AG04450 (cell line): Measurements from ENCODE around the gene FOXE3. TPM values are rescaled to one million over a fixed set of nuclear protein-coding genes. Genes with fewer than 3 reads are reported as not detected.
A peak's percentile ranks its signal among the peaks of the same experiment; 100 is the strongest.

ENCODE experiments used
- CTCF ChIA-PET: fragments of 300-600, 350-600 bp; formaldehyde crosslinking; extraction: SDS; loops from one replicate; lab custom pipeline; 2022; ENCODE audit warnings: antibody characterized with exemption, inconsistent platforms; lab: Charles Lee
- POLR2A ChIA-PET: fragments of 350-600 bp; formaldehyde crosslinking; extraction: SDS; loops from one replicate; lab custom pipeline; 2021; ENCODE audit warnings: antibody characterized with exemption, inconsistent platforms; lab: Yijun Ruan, JAX
- DNase-seq: peaks from one replicate; pipeline ENCODE4 v3.0.0-alpha.2; 2011; ENCODE audit warnings: low read depth, low spot score
- H3K27ac ChIP-seq: one replicate; pipeline ENCODE4 v1.5.1; 2012; ENCODE audit warnings: low read depth, low read length, control low read depth
- H3K27me3 ChIP-seq: one replicate; pipeline ENCODE4 v1.6.0; 2012; ENCODE audit warnings: low read length; ENCODE audit not compliant: control insufficient read depth, insufficient read depth
- H3K4me3 ChIP-seq: 2 replicates; pipeline ENCODE4 v1.5.1; 2011; ENCODE audit warnings: mild to moderate bottlenecking, low read depth, low read length, control low read depth
- H3K9me3 ChIP-seq: 2 replicates; pipeline ENCODE4 v1.5.1; 2012; ENCODE audit warnings: low read length; ENCODE audit not compliant: control insufficient read depth, insufficient read depth
- polyA minus RNA-seq: library from RNA; depleted of rRNA, polyadenylated mRNA; stranded (reverse); fragments of >200 nt; gene quantifications from 2 replicates; pipeline ENCODE4 v1.2.3, GENCODE V29; 2011; rRNA and poly(A)+ RNA removed
- polyA plus RNA-seq: library from polyadenylated mRNA; depleted of rRNA; stranded (reverse); fragments of >200 nt; gene quantifications from 2 replicates; pipeline ENCODE4 v1.2.3, GENCODE V29; 2011; rRNA removed
- TF ChIP-seq, protein P1 (sequence below): IDR thresholded peaks from 2 replicates; pipeline ENCODE4 v1.5.1; 2011; ENCODE audit warnings: low read depth, low read length, control low read depth, inconsistent platforms

The FOXE3 gene
- polyA plus RNA-seq (not detected in 2 replicates), polyA minus RNA-seq (not detected in 2 replicates)

DNA sequence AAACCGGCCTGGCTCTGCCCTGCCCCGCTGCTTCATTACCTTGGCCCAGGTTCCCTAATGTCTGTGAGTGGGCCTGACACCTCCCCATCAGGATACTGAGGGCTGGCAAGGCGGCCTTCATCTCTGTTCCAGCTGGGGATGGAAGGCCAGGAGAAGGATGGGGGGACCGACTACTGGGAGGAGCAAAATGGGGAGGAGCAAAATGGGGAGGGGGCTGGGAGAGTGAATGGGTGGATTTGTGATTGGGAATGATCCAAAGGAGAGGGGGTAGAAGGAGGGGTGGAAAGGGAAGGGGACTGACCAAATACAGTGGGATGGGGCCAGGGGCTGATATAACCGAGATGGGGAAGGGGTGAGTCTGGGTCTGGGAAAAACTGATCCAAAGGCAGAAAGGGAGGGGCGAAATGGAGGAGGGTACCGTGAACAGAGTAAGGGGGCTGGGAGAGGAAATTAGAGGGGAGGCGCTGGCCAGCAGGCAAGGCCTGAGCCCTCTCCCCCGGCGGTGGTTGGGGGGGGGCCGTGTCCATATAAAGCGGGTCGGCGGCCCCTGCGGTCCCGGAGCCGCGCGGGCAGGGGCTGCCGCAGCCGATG is at the start of gene FOXE3:
Gene FOXE3 (plus strand): TSS at position 558 of the 591 bp plus-strand sequence. CDS start 31 bp downstream, at position 589.
- Histone ChIP-seq H3K9me3 (no peaks in the 10 kb centered on the region), H3K4me3 (peak within 1 kb of the TSS; percentile 45), H3K27ac (no peak within 1 kb of the TSS), H3K27me3 (peaks cover 43% of the 10 kb centered on the region)
- ChIA-PET POLR2A (no interaction called here), CTCF (interaction anchor here (0.6 to 1.7 kb wide), 2 partner anchors 16 to 27 kb away, joined by 4 to 10 read pairs; no protein-coding TSS in a partner anchor)
- DNase-seq = no peak
- TF ChIP-seq, protein P1, sequence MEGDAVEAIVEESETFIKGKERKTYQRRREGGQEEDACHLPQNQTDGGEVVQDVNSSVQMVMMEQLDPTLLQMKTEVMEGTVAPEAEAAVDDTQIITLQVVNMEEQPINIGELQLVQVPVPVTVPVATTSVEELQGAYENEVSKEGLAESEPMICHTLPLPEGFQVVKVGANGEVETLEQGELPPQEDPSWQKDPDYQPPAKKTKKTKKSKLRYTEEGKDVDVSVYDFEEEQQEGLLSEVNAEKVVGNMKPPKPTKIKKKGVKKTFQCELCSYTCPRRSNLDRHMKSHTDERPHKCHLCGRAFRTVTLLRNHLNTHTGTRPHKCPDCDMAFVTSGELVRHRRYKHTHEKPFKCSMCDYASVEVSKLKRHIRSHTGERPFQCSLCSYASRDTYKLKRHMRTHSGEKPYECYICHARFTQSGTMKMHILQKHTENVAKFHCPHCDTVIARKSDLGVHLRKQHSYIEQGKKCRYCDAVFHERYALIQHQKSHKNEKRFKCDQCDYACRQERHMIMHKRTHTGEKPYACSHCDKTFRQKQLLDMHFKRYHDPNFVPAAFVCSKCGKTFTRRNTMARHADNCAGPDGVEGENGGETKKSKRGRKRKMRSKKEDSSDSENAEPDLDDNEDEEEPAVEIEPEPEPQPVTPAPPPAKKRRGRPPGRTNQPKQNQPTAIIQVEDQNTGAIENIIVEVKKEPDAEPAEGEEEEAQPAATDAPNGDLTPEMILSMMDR = no peak

DNA sequence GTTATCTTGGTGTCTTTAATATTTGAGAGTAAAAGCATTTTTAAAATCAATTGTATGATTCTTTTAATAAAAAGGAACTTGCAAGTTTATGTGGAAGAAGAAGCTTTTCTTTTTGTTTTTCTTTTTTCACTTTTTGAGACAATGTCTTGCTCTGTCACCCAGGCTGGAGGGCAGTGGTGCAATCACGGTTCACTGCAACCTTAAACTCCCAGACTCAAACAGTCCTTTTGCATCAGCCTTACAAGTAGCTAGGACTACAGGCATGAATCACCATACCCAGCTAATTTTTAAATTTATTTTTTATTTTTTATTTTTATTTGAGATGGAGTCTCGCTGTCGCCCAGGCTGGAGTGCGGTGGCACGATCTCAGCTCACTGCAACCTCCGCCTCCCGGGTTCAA is 48.4 kb upstream of the FOXE3 start:
- no peak overlapping the region for H3K4me3 ChIP-seq
- no peak overlapping the region for H3K27ac ChIP-seq
- no peak for DNase-seq
- TF ChIP-seq, protein P1 = no peak
- ChIA-PET POLR2A (no interaction called here), CTCF (interaction anchor here (0.7 to 3.0 kb wide), 4 partner anchors 20 to 105 kb away, joined by 3 to 12 read pairs (median 6); partner anchors contain the start of gene FOXD2)
- H3K9me3 ChIP-seq = no peaks in the 10 kb centered on the region
- H3K27me3 ChIP-seq = no peaks in the 10 kb centered on the region

DNA sequence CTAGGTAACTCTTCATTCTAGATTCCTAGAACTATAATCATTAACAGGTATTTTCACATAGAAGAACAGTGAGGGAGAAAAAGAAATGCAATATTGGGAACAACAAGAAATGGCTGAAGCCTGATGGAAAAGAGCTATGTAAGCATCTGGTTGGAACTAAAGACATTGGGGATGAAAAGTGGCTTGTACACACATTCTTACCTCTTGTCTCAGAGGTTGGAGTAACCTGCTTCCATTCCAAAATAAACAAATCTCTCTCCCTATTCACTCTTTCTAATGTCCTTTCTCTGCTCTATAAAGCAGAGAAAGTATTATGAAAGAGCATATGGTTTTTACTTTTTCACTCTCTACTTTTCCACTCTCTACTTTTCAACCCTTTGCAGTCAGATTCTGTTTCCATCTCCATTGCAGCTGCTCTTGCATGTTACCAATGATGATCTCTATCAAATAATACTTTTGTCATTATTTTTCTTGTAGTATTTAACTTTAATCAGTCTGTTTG is 45.0 kb upstream of the FOXE3 start:
- POLR2A ChIA-PET = interaction anchor here (1.0 kb wide), 1 partner anchor 33 kb away, joined by 9 read pairs; no protein-coding TSS in a partner anchor
- Histone ChIP-seq H3K27me3 (no peaks in the 10 kb centered on the region), H3K4me3 (no peak overlapping the region), H3K9me3 (no peaks in the 10 kb centered on the region), H3K27ac (no peak overlapping the region)
- no peak for DNase-seq
- CTCF ChIA-PET = interaction anchor here (0.7 to 1.8 kb wide), 5 partner anchors 11 to 192 kb away, joined by 3 to 9 read pairs (median 3); no protein-coding TSS in a partner anchor
- TF ChIP-seq, protein P1 = no peak

DNA sequence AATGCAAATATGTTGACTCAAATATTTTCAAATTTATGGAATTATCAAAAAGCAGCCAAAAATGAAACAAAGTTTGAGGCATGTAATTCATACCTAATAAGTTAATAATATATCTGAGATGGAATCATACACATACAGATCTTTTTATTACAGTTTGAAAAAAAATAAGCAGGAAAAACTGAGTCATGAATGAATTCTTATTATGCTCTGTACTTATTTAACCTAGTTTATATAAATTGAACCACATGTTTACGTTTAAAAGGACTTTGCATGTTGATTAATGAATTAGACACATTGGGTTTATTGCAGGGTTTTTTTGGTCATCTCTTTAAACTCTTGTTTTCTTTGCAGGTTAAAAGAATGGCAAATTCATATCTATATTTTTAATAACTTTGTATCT is 41.6 kb upstream of the FOXE3 start:
- no peak overlapping the region for H3K4me3 ChIP-seq
- no peak overlapping the region for H3K27ac ChIP-seq
- TF ChIP-seq, protein P1 = no peak
- ChIA-PET POLR2A (no interaction called here), CTCF (interaction anchor here (1.1 to 1.8 kb wide), 2 partner anchors 15 to 62 kb away, joined by 3 to 4 read pairs; no protein-coding TSS in a partner anchor)
- no peak for DNase-seq
- no peaks in the 10 kb centered on the region for H3K9me3 ChIP-seq
- H3K27me3 ChIP-seq = no peaks in the 10 kb centered on the region

DNA sequence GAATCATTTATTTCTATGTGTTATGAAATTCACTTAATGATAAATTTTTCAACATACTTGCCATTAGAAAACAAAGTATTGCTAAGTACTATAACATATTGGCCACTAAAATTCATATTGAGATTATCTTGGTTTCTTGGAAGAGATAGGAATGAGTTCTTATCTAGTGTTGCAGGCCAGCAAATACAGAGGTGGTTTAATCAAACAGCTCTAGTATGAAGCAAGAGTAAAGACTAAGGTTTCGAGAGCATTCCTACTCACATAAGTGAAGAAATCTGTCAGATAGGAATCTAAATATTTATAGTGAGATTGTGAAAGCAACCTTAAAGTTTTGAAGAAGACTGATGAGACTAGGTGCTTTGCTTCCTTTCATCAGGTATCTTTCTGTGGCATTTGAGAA is 37.9 kb upstream of the FOXE3 start:
- ChIA-PET POLR2A (interaction anchor here (1.0 kb wide), 1 partner anchor 44 kb away, joined by 3 read pairs; no protein-coding TSS in a partner anchor), CTCF (interaction anchor here (0.6 to 5.8 kb wide), 3 partner anchors 11 to 329 kb away, joined by 3 to 36 read pairs (median 6); no protein-coding TSS in a partner anchor)
- TF ChIP-seq, protein P1 = no peak
- Histone ChIP-seq H3K27ac (no peak overlapping the region), H3K9me3 (no peaks in the 10 kb centered on the region), H3K27me3 (no peaks in the 10 kb centered on the region), H3K4me3 (no peak overlapping the region)
- DNase-seq = no peak
